COLO829 (cell line): ENCODE measurements around the gene LRMDA.

Experiments used
- DNase-seq: peaks from one replicate; pipeline ENCODE4 v3.0.0; 2012; ENCODE audit warnings: low spot score

Gene LRMDA

GRCh38 chr10:75476985-75477384 lies 45.6 kb downstream of the LRMDA start:
- no peak for DNase-seq

- no peak for DNase-seq
Measured at GRCh38 chr10:75477680-75478079, 46.3 kb downstream of the LRMDA start.

- DNase-seq = no peak
Measured at GRCh38 chr10:75480374-75480773, 49.0 kb downstream of the LRMDA start.

DNA sequence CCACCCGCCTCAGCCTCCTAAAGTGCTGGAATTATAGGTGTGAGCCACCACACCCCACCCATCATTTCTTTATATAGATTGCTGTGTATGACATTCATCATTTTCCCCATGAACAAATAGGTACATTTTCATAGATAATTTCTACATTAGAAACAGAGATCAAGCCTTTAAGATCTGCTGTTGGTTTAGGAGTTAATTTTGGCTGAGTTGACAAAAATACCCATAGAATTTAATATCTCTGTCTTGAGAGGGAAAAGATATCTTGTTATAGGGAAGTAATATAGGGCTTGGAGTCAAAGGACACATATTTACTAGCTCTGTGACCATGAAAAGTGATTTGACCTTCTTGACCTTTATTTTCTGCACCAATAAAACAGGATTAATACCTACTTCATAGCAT lies 51.8 kb downstream of the LRMDA start:
- DNase-seq = no peak

GRCh38 chr10:75484717-75485116 lies 53.3 kb downstream of the LRMDA start:
- no peak for DNase-seq

DNA sequence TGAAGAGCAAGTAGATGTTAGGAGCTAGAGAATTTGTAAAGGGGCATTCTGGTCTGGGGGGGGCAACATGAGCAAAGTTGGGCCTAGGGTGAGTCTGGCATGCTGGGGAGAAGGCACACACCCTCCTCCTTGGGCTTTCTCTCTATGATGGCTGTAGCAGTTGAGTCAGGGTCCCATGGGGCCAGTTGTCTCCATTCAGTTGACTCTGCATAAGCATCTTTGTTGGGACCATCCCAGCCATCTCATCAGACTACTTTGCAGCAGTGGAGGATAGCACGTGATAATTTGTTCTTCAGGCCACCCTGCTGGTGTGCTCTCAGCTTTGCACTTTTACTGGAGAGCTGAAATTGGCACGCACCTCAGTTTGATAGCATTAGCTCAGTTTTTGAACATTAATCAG lies 55.2 kb downstream of the LRMDA start:
- no peak for DNase-seq

GRCh38 chr10:75487087-75487754 lies 55.8 kb downstream of the LRMDA start:
- no peak for DNase-seq

DNA sequence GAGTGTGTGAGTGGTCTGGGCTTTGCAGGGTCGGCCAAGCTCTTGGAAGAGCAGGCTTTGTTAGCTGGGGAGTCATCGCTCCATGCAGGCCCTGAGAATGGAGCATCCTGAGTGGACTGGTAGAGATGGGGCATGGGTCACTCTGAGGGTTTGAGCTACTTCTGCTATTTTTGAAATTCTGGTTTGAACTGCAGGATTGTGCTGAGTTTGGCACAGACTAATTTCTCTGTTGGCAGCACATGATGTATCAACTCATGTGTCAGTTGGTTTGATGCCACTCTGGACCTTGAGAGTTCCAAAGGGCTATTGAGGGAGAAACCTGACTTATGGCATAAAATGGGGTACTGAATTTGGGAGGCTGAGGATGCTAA lies 56.3 kb downstream of the LRMDA start:
- DNase-seq = no peak

DNA sequence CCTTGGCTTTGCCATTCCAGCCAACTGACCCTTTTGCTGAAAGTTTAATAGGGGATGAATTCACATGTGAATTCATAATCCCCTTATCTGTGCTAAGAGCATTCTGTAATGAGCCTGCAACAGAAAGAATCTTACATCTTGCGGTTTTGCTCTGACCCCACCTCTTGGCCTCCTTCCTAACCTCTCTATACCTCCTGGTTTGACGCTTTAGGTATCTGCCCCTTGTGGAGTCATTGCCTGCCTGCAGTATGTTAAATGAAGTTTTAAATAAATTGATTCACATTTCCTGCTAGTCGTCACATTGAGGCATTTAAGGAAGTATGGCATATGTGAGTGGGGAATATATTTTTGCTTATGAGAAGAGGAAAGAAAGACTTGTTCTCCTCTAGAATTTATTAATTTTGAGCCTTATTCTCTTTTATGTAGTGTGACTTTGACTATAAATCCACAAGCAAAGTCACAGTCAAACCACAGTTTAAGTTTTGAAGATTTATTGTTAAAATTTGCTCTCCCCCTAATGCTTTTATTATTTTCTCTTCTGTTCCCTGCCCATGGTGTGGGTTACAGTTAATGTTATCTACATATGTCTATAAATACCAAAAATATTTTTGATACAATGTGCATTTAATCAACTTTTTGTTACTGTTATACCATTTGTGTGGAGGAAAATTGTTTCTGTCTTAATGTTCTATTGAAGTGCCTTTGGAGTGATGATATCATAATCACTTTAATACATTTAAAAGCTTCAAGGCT lies 60.9 kb downstream of the LRMDA start:
- peak; percentile 43 for DNase-seq

GRCh38 chr10:75493464-75493863 lies 62.0 kb downstream of the LRMDA start:
- DNase-seq = no peak

- no peak for DNase-seq
Measured at GRCh38 chr10:75495434-75496190, 64.2 kb downstream of the LRMDA start.

GRCh38 chr10:75496191-75496567 lies 64.8 kb downstream of the LRMDA start:
- DNase-seq = no peak

DNA sequence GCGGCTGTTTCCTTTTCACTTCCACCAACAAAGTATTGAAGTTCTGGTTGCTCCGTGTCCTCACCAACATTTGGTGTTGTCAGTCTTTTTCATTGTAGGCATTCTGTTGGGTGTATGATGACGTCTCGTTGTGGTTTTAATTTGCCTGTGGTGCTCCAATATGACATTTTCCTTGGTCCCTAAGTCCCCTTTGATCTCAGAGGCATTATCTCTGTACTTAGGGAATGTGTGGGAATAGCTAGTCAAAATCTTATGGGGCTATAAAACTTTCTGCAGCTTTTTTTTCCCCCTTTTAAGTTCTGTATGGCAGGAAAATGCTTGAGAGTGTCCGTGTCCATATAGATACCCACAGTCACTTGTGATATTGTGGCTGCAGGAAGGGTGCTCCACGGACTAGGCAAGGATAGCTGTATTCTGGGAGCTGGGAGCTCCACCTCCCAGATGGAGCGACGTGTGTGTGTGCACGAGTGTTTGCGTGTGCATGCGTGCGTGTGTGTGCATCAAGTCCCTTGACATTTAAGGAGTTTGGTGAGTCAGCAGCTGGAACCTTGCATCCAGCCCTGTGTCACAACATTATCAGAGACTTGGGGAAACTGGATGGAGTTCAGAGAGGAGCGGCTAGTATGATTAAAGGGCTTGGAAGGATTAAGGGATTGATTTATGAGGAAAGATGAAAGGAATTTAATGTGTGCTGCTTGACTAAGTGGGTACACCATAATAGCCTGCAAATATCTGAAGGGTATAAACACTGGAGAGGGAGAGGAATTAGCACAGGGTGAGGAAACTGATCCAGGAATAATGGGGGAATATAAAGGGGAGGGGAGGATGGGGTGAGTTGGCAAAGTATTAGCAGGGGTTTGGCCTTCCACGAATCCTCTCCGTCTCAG lies 66.8 kb downstream of the LRMDA start:
- no peak for DNase-seq

DNA sequence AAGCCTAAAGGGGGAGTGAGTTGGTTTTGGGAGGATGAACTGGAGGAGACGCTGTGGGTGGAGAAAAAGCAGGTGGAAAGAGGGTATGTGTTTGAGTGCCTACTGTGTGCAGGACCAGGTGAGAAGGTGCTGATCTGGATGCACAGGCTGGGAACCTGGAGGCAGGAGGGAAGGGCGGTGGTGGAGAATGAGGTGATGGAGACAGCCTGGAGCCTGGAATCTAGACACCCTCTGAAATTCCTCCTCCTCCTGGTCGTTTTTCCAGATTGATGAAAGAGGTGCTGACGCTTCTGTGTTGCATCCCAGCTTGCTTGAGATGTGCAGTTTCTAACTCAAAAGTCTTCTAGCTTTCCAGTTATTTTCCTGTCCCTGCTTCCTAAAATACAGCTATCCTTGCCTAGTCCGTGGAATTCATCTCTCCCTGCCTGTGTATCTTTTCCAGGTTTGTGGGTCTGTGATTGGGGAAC lies 67.5 kb downstream of the LRMDA start:
- DNase-seq = no peak

DNA sequence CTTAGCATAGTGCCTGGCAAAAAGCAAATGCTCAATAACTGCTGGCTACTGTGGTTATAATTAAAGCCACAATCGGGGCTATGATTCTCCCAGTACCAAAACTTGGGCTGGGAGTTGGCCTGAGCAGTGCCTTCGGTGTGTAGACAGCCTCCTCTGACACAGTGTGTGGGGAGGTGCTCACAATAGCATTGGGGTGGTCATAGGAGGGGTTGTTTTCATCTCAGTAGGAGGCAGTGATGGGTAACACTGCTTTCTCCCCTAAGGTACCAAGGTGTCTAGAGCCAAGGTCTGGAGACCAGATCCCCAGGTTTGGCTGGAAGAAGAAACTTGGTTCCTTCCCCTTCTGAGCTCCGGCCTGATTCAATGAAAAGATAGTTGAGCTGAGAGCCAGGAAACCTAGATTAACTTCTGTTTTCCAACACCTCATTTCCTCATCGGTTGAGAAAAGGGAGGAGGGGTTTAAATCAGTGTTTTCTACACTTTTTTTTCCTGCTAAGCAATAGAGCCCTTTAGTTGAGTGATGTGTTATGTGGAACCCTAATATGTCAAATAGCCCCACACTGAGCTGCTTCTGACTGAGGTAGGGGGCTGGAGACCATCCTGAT lies 68.2 kb downstream of the LRMDA start:
- no peak for DNase-seq

DNA sequence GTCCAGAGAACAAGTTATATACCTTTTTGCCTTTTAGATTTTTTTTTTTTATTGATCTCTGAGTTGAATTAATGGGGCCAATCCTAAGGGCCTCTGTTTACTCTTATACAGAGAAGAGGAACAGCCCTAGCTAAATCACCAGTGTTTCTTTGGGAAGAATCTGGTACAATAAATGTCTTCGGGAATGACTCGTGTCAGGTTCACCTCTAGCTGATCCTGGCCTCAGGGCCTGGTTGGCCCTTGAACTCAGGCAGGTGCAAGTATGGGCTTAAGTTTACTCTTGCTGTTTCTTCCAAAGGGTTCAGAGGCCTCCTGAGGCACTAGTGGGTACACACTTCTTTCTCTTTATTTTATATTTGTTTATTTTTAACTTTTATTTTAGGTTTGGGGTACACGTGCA lies 71.0 kb downstream of the LRMDA start:
- no peak for DNase-seq

DNA sequence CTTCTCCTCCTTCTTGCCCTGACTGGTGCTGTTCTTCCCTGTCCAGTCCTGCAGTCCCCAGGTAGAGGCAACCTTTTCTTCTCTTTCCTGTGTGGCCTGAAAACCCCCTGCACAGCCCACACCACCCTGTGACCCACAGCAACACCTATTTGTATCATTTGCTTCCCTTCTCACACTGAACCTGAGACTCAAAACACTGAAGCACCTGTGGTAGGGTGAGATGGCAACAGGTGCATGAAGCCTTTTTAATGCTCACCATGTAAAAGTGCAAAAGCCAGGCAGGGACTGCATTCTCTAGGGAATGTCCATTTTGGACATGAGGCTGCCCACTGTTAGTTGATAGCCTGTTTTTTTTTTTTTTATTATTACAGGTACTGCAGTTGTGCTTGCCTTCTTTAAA lies 71.4 kb downstream of the LRMDA start:
- DNase-seq = no peak

DNA sequence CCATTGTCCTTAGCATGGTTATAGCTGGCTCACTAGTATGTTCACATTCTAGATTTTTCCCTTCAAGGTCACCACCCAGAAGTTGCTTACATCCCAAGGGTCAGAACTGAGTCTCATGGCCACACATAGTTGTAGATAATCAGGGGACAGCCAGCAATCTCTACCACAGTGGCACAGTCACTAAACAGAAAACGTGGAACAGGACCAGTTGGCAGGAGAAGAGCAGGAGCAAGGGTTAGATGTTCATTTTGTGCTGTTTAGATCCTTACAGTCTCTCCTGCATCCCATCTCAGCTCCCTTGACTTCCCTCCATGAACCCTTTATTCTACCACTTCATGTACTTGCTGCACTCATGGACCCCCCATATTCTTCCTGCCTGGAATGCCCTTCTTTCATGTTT lies 73.9 kb downstream of the LRMDA start:
- no peak for DNase-seq

DNA sequence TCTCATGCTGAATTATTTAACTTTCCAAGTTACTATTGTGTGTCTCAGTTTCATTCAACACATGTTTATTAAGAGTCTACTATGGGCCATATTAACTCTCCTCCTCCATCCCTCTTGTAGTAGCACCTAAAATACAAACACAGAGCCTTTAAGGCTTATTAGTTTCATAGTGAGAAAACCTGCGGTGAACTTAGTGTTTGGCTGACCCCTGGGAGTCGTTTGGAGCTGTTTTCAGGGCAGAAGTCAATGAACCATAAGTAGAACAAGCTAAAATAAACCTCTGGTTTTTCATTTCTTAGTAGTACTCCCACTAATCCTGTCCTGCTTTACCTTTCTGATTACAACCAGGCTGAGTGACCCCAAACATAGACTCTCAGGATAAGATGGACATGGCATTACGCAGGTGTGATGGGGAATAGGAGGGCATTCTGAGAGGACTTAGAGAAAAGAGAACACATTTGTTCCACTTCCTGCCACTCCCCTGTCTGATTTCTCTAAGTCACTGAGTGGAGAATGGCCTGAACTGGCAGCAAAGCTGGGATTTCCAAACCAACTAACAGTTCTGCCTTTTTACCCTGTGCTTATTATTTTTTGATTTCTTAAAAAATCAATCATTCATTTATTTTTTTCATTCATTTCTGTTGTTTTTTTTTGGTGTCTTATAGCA lies 74.5 kb downstream of the LRMDA start:
- DNase-seq = no peak

- no peak for DNase-seq
Measured at GRCh38 chr10:75506930-75507329, 75.5 kb downstream of the LRMDA start.

DNA sequence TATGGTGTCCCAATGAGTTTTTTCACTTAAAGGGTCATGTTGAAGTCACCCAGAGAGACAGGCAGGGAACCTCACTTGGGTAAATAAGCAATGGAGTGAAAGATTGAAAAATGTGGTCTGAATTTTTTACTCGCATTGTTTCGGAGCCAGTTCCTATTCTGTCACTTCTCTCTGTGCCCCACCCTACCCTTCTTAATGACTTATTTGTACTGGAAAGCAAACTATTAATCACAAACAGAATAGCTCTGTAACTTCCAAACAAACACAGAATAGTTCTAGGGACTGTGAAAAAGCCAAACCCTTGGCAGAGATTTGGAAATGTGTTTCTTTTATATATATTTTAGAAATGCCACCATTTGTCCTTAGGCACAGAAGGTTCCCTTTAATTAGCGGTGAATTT lies 76.0 kb downstream of the LRMDA start:
- no peak for DNase-seq
